NCI-H69 (cell line): ENCODE measurements around the gene SCG5.

Experiments
- DNase-seq: peaks from one replicate; lab custom pipeline; 2025; lab: John Stamatoyannopoulos, UW

Gene SCG5

GRCh38 chr15:32691689-32692038 is 50.2 kb downstream of the SCG5 start:
- DNase-seq, result no peak

GRCh38 chr15:32692286-32692685 is 50.8 kb downstream of the SCG5 start:
- no peak for DNase-seq

GRCh38 chr15:32694222-32694983 is 52.9 kb downstream of the SCG5 start:
- no peak for DNase-seq

- peak; percentile 80 for DNase-seq
Observed at GRCh38 chr15:32698773-32699390, 57.4 kb downstream of the SCG5 start.

- no peak for DNase-seq
Observed at GRCh38 chr15:32700501-32701150, 59.1 kb downstream of the SCG5 start.

GRCh38 chr15:32701863-32702262 is 60.4 kb downstream of the SCG5 start:
- no peak for DNase-seq

GRCh38 chr15:32704395-32704981 is 63.0 kb downstream of the SCG5 start:
- no peak for DNase-seq

GRCh38 chr15:32705446-32705845 is 63.9 kb downstream of the SCG5 start:
- DNase-seq, result no peak

- DNase-seq, result no peak
Observed at GRCh38 chr15:32706704-32707103, 65.2 kb downstream of the SCG5 start.

- no peak for DNase-seq
Observed at GRCh38 chr15:32707436-32707835, 65.9 kb downstream of the SCG5 start.

- peak; percentile 48 for DNase-seq
Observed at GRCh38 chr15:32709295-32710033, 68.0 kb downstream of the SCG5 start.

GRCh38 chr15:32715276-32715675 is 73.8 kb downstream of the SCG5 start:
- DNase-seq, result no peak

- no peak for DNase-seq
Observed at GRCh38 chr15:32716216-32716914, 74.9 kb downstream of the SCG5 start.

GRCh38 chr15:32716915-32717425 is 75.5 kb downstream of the SCG5 start:
- DNase-seq, result peak; percentile 42

GRCh38 chr15:32717426-32718226 is 76.1 kb downstream of the SCG5 start, which contains the start of gene GREM1:
Gene GREM1 (plus strand): TSS chr15:32718004. CDS start chr15:32730691, 12,687 bp downstream.
- DNase-seq, result peak; percentile 78

GRCh38 chr15:32718227-32718820 is 76.8 kb downstream of the SCG5 start:
- peak; percentile 71 for DNase-seq

GRCh38 chr15:32718821-32719716 is 77.6 kb downstream of the SCG5 start:
- DNase-seq, result peak; percentile 85

- no peak for DNase-seq
Observed at GRCh38 chr15:32721596-32721995, 80.1 kb downstream of the SCG5 start.

GRCh38 chr15:32722136-32722535 is 80.6 kb downstream of the SCG5 start:
- no peak for DNase-seq
